Measurements from ENCODE around the gene IDH1. TPM values are rescaled to one million over a fixed set of nuclear protein-coding genes. Genes with fewer than 3 reads are reported as not detected.
"Not testable (repeated sequence)": the region's sequence is repeated elsewhere in the genome, so short reads cannot be mapped to it uniquely, and the experiment has no call there.

The IDH1 gene
- total and polyA plus RNA-seq, 4 donors: 106 to 169 (median 129) TPM

- no peaks in the 10 kb centered on the region for H3K4me1 ChIP-seq (ENCODE audit: control insufficient read depth, insufficient read depth, low read length)
- no peak overlapping the region for H3K4me3 ChIP-seq (ENCODE audit: low read depth, low read length)
- DNase-seq (ENCODE audit: low read depth in 4 of 6, low spot score in 6 of 6): no peak
- peaks cover 10% of the 10 kb centered on the region for H3K36me3 ChIP-seq (ENCODE audit: control insufficient read depth, insufficient read depth, low read length)
- no peaks in the 10 kb centered on the region for H3K9me3 ChIP-seq (ENCODE audit: control insufficient read depth, insufficient read depth, low read length)
- no peaks in the 10 kb centered on the region for H3K27me3 ChIP-seq (ENCODE audit: control insufficient read depth, insufficient read depth, low read length)
- no peak overlapping the region for H3K27ac ChIP-seq (ENCODE audit: low read depth, low read length)
- WGBS (ENCODE audit: insufficient coverage): no CpG with 5 or more reads among the region's 2 CpGs
These were observed 25.4 kb upstream of the IDH1 start for GRCh38 chr2:208280234-208280633.

DNA sequence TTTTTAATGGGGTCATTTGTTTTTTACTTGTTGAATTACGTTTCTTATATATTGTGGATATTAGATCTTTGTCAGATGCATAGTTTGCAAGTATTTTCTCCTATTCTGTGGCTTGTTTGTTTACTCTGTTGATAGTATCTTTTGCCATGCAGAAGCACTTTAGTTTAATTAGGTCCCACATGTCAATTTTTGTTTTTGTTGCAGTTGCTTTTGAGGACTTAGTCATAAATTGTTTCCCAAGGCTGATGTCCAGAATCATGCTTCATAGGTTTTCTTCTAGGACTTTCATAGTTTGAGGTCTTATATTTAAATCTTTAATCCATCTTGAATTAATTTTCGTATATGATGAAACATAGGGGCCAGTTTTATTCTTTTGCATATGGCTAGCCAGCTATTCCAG lies 24.4 kb upstream of the IDH1 start:
- WGBS (ENCODE audit: insufficient coverage): 100% methylated on average over 1 of the region's 2 CpGs
- H3K27me3 ChIP-seq (ENCODE audit: control insufficient read depth, insufficient read depth, low read length): no peaks in the 10 kb centered on the region

GRCh38 chr2:208278549-208278948 lies 23.7 kb upstream of the IDH1 start:
- H3K27me3 ChIP-seq (ENCODE audit: control insufficient read depth, insufficient read depth, low read length): no peaks in the 10 kb centered on the region
- WGBS (ENCODE audit: insufficient coverage): no CpG with 5 or more reads among the region's 2 CpGs
- H3K36me3 ChIP-seq (ENCODE audit: control insufficient read depth, insufficient read depth, low read length): peaks cover 13% of the 10 kb centered on the region
- no peak overlapping the region for H3K27ac ChIP-seq (ENCODE audit: low read depth, low read length)
- no peak for DNase-seq (ENCODE audit: low read depth in 4 of 6, low spot score in 6 of 6)
- H3K9me3 ChIP-seq (ENCODE audit: control insufficient read depth, insufficient read depth, low read length): no peaks in the 10 kb centered on the region
- H3K4me1 ChIP-seq (ENCODE audit: control insufficient read depth, insufficient read depth, low read length): no peaks in the 10 kb centered on the region
- no peak overlapping the region for H3K4me3 ChIP-seq (ENCODE audit: low read depth, low read length)

More for the DNA sequence above, 24.4 kb upstream of the IDH1 start:
- no peak for DNase-seq (ENCODE audit: low read depth in 4 of 6, low spot score in 6 of 6)
- peaks cover 12% of the 10 kb centered on the region for H3K36me3 ChIP-seq (ENCODE audit: control insufficient read depth, insufficient read depth, low read length)
- H3K27ac ChIP-seq (ENCODE audit: low read depth, low read length): no peak overlapping the region
- no peaks in the 10 kb centered on the region for H3K4me1 ChIP-seq (ENCODE audit: control insufficient read depth, insufficient read depth, low read length)
- no peaks in the 10 kb centered on the region for H3K9me3 ChIP-seq (ENCODE audit: control insufficient read depth, insufficient read depth, low read length)
- H3K4me3 ChIP-seq (ENCODE audit: low read depth, low read length): no peak overlapping the region

DNA sequence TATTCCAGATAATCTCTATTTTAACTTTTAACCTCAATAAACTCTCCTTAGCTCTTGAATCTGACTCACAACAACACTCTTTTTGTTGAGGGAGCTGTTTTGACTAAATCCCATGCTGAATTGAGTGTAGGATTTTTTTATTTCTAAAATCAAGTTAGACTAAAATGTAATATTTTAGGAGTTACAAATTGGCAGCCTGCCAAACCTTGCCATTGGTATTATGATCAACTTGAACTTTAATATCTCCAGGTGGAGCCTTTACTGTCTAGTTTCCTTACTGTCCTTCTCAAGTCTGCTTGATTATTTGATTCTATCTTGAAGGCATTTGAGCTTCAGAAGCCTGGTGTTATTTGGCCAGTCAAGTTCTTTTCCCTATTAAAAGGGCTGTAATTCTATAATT lies 19.9 kb upstream of the IDH1 start:
- H3K36me3 ChIP-seq (ENCODE audit: control insufficient read depth, insufficient read depth, low read length): peaks cover 4% of the 10 kb centered on the region
- H3K27ac ChIP-seq (ENCODE audit: low read depth, low read length): no peak overlapping the region
- no peak overlapping the region for H3K4me3 ChIP-seq (ENCODE audit: low read depth, low read length)

DNA sequence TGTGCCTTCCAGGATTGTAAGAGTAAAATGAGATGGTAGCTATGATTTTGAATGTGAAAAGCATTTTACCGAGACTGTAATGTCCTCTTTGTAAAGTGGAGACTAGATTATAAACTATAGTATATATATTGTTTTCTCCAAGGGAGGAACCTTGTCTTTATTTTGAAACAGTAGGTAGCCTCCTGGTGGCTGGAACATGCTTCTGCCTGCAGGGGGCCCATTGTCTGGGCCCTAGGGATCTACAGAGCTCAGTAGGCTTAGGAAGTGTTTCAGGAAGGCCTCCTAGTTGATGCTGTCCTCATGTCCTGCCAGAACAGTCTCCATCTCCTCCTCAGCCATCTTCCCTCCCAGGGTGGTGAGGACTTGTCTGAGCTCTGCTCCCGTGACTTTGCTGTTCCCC lies 14.2 kb upstream of the IDH1 start:
- H3K36me3 ChIP-seq (ENCODE audit: control insufficient read depth, insufficient read depth, low read length): peaks cover under 1% of the 10 kb centered on the region
- H3K4me1 ChIP-seq (ENCODE audit: control insufficient read depth, insufficient read depth, low read length): peaks cover 13% of the 10 kb centered on the region
- H3K27ac ChIP-seq (ENCODE audit: low read depth, low read length): no peak overlapping the region
- H3K9me3 ChIP-seq (ENCODE audit: control insufficient read depth, insufficient read depth, low read length): no peaks in the 10 kb centered on the region
- DNase-seq (ENCODE audit: low read depth in 4 of 6, low spot score in 6 of 6): no peak
- WGBS (ENCODE audit: insufficient coverage): 88% methylated on average over 1 of the region's 2 CpGs
- H3K27me3 ChIP-seq (ENCODE audit: control insufficient read depth, insufficient read depth, low read length): no peaks in the 10 kb centered on the region
- H3K4me3 ChIP-seq (ENCODE audit: low read depth, low read length): no peak overlapping the region

More for the DNA sequence above, 19.9 kb upstream of the IDH1 start:
- Histone ChIP-seq H3K4me1 (ENCODE audit: control insufficient read depth, insufficient read depth, low read length) (no peaks in the 10 kb centered on the region), H3K9me3 (ENCODE audit: control insufficient read depth, insufficient read depth, low read length) (no peaks in the 10 kb centered on the region), H3K27me3 (ENCODE audit: control insufficient read depth, insufficient read depth, low read length) (no peaks in the 10 kb centered on the region)
- no peak for DNase-seq (ENCODE audit: low read depth in 4 of 6, low spot score in 6 of 6)

DNA sequence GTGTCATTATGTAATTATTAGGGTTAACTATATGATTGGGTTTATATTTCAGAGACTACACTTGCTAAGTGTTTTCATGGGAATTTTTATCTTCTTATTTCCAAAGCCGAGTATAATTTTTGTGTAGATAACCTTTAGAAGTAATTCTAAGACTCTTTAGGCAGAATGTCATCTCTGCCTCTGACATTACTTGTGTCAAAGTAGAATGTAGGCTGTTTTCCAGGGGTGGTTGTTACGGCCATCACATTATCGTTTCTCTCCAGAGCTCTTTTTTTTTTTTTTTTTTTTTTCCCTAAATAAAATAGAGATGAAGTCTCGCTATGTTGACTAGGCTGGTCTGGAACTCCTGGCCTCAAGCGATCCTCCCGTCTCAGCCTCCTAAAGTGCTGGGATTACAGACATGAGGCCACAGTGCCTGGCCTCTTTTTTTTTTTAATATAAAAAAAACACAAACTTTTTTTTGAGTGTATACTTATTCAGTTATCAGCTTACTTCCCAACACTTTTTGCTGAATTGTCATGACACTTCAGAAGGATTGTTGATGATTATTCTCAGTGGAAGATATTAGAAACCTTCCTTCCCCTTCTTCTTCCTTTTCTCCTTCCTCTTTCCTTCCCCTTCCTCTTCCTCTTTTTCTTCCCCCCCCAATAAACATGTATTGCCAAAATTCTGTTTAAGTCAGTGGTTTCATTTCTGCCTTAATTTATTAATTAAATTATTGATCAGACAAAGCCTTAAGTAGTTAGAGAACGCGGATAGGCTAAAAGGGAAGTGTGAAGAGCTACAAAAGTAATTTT lies 13.5 kb upstream of the IDH1 start:
- Histone ChIP-seq H3K4me3 (ENCODE audit: low read depth, low read length) (no peak overlapping the region), H3K9me3 (ENCODE audit: control insufficient read depth, insufficient read depth, low read length) (no peaks in the 10 kb centered on the region), H3K27ac (ENCODE audit: low read depth, low read length) (no peak overlapping the region), H3K36me3 (ENCODE audit: control insufficient read depth, insufficient read depth, low read length) (no peaks in the 10 kb centered on the region), H3K27me3 (ENCODE audit: control insufficient read depth, insufficient read depth, low read length) (no peaks in the 10 kb centered on the region), H3K4me1 (ENCODE audit: control insufficient read depth, insufficient read depth, low read length) (peaks cover 13% of the 10 kb centered on the region)
- 92% methylated on average over 4 of the region's 8 CpGs for WGBS (ENCODE audit: insufficient coverage)
- no peak for DNase-seq (ENCODE audit: low read depth in 4 of 6, low spot score in 6 of 6)

DNA sequence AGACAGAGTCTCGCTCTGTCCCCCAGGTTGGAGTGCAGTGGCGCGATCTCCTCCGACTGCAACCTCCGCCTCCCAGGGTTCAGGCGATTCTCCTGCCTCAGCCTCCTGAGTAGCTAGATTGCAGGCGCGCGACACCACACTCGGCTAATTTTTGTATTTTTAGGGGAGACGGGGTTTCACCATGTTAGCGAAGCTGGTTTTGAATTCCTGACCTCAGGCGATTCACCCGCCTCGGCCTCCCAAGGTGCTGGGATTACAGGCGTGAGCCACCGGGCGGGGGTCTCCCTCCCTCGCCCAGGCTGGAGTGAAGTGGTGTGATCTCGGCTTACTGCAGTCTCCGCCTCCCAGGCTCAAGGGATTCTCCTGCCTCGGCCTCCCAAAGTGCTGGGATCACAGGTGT lies 12.7 kb upstream of the IDH1 start:
- DNase-seq (ENCODE audit: low read depth in 4 of 6, low spot score in 6 of 6); H3K36me3 ChIP-seq (ENCODE audit: control insufficient read depth, insufficient read depth, low read length); H3K9me3 ChIP-seq (ENCODE audit: control insufficient read depth, insufficient read depth, low read length); H3K27me3 ChIP-seq (ENCODE audit: control insufficient read depth, insufficient read depth, low read length); H3K27ac ChIP-seq (ENCODE audit: low read depth, low read length): not testable (repeated sequence)
- 87% methylated on average over 12 of the region's 22 CpGs for WGBS (ENCODE audit: insufficient coverage)
- Histone ChIP-seq H3K4me3 (ENCODE audit: low read depth, low read length) (peak overlapping the region; percentile 89), H3K4me1 (ENCODE audit: control insufficient read depth, insufficient read depth, low read length) (peaks cover 13% of the 10 kb centered on the region)

GRCh38 chr2:208266936-208267335 lies 12.1 kb upstream of the IDH1 start:
- peaks cover 13% of the 10 kb centered on the region for H3K4me1 ChIP-seq (ENCODE audit: control insufficient read depth, insufficient read depth, low read length)
- peak overlapping the region; percentile 95 for H3K27ac ChIP-seq (ENCODE audit: low read depth, low read length)
- peak overlapping the region; percentile 89 for H3K4me3 ChIP-seq (ENCODE audit: low read depth, low read length)
- no peak for DNase-seq (ENCODE audit: low read depth in 4 of 6, low spot score in 6 of 6)
- no peaks in the 10 kb centered on the region for H3K36me3 ChIP-seq (ENCODE audit: control insufficient read depth, insufficient read depth, low read length)
- WGBS (ENCODE audit: insufficient coverage): no CpG with 5 or more reads among the region's 3 CpGs
- no peaks in the 10 kb centered on the region for H3K27me3 ChIP-seq (ENCODE audit: control insufficient read depth, insufficient read depth, low read length)
- H3K9me3 ChIP-seq (ENCODE audit: control insufficient read depth, insufficient read depth, low read length): peaks cover 3% of the 10 kb centered on the region

DNA sequence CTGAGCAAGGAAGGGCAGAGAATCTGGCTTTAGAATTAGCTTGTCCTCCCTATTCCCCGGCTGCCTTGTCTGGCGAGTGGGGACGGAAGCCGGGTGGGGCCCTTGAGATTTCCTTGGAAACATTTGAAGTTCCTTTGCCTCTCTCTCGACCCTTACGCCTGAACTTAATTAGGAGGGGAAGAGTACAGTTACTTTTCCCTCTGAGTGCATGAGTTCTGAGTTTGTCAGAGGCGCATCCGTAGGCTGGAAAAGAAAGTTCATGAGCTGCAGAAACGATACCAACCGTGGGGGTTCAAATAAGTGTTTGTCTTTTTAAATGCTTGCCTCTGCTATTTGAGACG lies 11.7 kb upstream of the IDH1 start:
- DNase-seq (ENCODE audit: low read depth in 4 of 6, low spot score in 6 of 6): no peak
- peaks cover 3% of the 10 kb centered on the region for H3K9me3 ChIP-seq (ENCODE audit: control insufficient read depth, insufficient read depth, low read length)

DNA sequence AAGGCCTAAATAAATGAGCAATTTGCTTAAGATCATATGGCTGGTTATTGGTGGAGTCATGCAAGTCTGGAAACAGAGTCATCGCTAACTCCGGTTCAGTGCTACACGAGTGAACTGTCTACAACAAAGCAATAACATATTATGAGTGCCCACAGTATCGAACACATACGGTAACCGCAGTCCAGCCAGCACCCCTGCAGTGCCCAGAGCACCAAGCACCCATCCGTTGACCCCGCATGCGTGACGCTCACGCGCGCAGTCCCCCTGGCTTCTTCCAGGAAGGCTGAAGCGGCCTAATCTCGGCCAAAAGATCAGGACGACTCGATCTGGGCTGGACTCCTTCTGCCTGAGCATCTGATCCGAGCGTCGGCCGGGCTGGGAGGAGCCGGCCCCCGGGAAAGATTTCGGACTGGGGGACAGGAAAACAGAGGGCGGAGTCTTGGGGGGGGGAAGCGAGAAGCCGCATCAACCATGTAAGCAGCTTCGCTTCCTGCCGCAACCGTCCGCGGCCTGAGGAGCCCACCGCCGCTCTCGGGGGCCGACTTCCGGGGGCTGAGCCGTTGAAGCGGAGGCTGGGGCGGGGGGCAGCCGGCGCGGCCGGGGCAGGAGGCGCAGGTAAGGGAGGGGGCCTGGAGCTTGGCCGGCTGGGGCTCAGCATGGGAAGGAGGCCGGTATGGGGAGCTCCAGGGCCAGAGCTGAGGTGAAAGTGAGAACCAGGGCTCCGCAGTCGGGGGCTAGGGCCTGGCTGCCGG lies 11.1 kb upstream of the IDH1 start, which contains the start of gene PIKFYVE:
Gene PIKFYVE (plus strand): TSS at position 455 of the 752 bp plus-strand sequence. CDS start 5,265 bp downstream, outside the sequence.
- Histone ChIP-seq H3K36me3 (ENCODE audit: control insufficient read depth, insufficient read depth, low read length) (no peaks in the 10 kb centered on the region), H3K9me3 (ENCODE audit: control insufficient read depth, insufficient read depth, low read length) (peaks cover 3% of the 10 kb centered on the region), H3K4me1 (ENCODE audit: control insufficient read depth, insufficient read depth, low read length) (peaks cover 13% of the 10 kb centered on the region), H3K27me3 (ENCODE audit: control insufficient read depth, insufficient read depth, low read length) (no peaks in the 10 kb centered on the region), H3K4me3 (ENCODE audit: low read depth, low read length) (peak within 1 kb of the TSS; percentile 89), H3K27ac (ENCODE audit: low read depth, low read length) (peak within 1 kb of the TSS; percentile 95)
- peak; percentile 93 to 99 (median 98) for DNase-seq (ENCODE audit: low read depth in 4 of 6, low spot score in 6 of 6)
- WGBS (ENCODE audit: insufficient coverage): under 1% methylated on average over 48 of the region's 50 CpGs

More for the DNA sequence above, 11.7 kb upstream of the IDH1 start:
- Histone ChIP-seq H3K4me3 (ENCODE audit: low read depth, low read length) (peak overlapping the region; percentile 89), H3K4me1 (ENCODE audit: control insufficient read depth, insufficient read depth, low read length) (peaks cover 13% of the 10 kb centered on the region), H3K27ac (ENCODE audit: low read depth, low read length) (peak overlapping the region; percentile 95), H3K36me3 (ENCODE audit: control insufficient read depth, insufficient read depth, low read length) (no peaks in the 10 kb centered on the region), H3K27me3 (ENCODE audit: control insufficient read depth, insufficient read depth, low read length) (no peaks in the 10 kb centered on the region)
- 0% methylated on average over 8 of the region's 11 CpGs for WGBS (ENCODE audit: insufficient coverage)
